GM21360 (cell line): Measurements from ENCODE around the gene PTTG1IP.

Source experiments
- ATAC-seq: cut with Tn5 transposase; IDR thresholded peaks from one replicate; pipeline ENCODE4 v1.9.1; 2021; ENCODE audit warnings: mild to moderate bottlenecking, moderate library complexity; ENCODE audit not compliant: unreplicated experiment

The PTTG1IP gene

DNA sequence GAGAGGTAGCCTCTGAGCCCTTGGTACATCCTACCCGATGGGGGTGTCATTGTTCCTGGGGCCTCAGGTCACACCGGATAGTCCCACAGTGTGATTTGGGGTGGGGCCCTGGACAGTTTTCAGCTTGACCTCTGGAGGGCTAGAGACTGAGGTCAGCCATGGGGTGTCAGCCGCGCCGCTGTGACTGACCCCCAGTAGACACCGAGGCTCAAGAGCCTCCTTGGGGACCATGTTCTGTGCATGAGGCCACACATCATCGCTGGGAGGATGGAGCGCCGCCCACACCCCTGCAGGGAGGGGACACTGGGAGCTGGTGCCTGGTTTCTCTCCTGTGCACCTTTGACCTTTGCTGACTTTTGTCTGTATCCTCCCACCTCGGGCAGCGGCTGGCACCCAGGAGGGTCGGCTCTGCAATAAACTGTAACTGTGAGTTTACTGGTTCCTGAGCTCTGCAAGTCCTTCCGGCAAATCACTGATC is 24.6 kb upstream of the PTTG1IP start:
- no peak for ATAC-seq

DNA sequence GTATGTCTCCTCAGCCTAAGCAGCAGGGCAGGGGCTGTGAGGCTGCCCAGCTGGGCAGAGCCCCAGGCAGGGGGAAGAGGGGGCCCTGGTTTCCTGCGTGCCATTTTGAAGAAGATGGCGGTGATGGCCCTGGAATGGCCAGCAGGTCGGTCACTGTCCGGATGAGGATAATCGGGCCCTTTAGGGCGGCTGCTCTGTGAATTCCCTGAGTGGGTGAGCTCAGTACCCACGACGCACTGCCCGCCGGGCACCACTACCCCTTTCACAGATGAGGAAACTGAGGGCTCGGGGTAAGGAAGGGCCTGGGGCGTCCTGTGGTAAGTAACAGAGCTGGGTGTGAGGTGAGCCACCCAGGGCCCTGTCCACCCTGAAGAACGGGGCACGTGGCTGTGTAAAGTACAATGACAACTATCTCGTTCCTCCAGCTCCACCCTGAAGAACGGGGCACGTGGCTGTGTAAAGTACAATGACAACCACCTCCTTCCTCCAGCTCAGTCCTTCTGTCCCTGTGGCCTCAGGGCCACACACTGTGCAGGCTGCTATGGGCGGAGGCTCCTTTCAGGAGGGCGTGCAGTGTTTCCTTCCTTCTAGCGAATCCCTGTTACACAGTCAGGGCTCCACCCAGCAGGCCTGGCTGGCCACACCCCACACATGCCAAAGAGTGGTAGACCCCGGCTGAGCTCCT is 24.0 kb upstream of the PTTG1IP start:
- ATAC-seq = no peak

DNA sequence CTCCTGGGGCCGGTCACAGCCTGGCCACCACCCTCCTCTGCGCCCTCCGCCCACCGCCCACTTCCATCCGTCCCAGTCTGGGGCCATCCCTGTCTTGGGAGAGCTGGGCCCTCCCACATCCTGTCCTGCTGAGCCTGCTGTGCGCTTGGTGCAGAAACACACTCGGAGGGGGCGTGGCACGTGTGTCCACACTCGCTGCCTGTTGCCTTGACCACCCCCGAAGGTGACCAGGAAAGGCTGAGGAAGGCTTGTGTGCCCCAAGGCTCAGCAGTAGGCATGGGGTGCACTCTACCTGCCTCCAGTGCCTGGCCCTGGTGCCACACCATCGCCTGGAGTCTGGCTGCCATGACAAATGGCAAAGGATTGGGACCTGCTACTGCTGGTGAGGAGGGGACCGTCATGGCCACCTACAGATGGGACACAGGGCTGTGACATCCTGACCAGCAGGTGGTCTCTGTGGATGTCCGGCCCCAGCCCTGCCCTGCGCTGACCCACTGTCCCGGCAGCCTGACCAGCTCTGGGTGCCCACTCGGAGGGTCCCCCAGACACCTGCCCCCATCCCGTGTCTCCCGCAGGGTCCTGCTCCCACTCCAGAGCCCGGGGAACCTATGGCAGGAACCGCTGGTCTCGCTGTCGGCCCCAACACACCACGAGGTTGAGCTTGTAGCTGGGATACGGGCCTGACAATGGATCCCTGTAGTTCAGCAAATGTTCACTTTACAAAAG is 23.2 kb upstream of the PTTG1IP start:
- ATAC-seq = no peak

DNA sequence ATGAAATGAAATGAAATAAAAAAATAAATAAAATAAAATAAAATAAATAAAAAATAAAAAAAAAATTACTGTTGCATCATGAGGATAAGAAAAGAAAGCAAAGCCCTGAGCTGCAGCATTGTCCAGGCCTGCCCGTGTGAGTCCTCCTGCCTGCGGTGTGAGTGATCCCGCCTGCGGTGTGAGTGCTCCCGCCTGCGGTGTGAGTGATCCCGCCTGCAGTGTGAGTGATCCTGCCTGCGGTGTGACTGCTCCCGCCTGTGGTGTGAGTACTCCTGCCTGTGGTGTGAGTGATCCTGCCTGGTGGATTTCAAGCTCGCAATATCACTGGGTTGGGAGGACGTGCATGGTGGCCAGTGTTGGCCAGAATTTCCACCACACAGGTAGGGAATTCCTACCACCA is 22.4 kb upstream of the PTTG1IP start:
- no peak for ATAC-seq

DNA sequence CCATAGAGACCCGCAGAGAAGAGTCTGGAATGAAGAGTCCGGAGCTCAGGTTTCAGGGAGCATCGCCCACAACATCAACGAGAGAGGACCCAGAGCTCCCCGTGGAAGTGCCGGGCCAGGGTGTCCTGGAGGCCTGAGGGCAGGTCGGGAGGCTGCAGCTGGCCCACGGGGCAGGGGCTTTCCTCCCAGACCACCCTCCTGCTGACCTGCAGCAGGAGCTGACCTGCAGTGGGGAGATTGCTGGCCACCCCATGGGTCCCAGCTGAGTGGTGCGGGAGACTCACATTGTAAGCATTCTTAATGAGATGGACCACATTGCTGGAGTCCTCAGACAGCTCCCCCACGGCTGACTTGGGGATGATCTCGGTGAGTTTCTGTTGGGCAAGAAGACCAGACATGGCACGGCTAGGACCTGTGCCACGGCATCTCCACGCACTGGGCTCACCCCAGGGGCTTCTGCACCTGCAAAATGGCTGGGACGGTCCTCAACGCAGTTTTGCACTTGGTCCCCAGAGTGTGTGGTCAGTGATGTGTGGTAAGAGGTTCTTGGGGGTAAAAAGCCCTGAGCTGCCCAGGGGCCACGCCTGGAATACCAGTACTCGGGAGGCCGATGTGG is 21.3 kb upstream of the PTTG1IP start:
- ATAC-seq = no peak

DNA sequence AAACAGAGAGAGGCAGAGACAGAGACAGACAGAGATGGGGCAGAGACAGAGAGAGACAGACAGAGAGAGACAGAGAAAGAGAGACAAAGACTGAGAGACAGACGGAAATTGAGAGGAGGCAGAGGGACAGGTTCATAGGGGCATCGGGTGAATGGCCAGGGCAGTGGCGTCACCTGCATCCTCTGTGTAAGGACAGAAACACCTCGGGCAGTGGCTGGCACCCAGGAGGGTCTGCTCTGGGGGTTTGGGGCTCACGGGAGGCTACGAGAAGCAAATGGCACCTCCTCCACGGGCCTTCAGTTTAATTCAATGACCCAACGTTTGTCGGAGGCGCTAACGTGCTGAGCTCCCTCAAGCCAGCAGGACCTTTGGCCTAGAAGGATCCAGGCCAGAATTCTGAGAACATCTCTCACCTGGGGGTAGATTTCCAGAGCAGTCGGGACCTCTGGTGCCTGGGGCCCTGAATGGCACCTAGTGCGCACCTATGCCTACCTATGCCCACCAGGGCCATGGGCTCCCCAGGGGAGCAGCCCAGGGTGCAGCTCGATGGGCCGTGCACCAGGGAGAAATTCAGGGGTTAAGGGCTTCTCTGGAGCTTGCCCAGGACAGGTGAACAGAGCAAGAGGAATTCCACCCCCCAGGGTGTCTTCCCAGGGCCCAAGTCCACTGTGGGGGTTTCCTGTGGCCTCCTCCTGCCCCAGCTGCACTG is 20.6 kb upstream of the PTTG1IP start:
- no peak for ATAC-seq

DNA sequence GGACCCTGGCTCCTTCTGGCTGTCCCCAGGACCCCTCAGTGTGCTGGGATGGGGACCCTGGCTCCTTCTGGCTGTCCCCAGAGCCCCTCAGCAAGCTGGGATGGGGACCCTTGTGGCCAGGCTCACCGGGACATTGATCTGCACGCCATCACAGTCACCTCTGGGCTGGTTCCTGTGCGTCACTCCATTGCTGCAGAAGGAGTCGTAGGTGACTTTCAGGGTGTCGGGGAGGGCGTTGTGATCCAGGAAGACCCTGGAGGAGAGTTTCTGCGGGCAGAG is 19.7 kb upstream of the PTTG1IP start:
- no peak for ATAC-seq

DNA sequence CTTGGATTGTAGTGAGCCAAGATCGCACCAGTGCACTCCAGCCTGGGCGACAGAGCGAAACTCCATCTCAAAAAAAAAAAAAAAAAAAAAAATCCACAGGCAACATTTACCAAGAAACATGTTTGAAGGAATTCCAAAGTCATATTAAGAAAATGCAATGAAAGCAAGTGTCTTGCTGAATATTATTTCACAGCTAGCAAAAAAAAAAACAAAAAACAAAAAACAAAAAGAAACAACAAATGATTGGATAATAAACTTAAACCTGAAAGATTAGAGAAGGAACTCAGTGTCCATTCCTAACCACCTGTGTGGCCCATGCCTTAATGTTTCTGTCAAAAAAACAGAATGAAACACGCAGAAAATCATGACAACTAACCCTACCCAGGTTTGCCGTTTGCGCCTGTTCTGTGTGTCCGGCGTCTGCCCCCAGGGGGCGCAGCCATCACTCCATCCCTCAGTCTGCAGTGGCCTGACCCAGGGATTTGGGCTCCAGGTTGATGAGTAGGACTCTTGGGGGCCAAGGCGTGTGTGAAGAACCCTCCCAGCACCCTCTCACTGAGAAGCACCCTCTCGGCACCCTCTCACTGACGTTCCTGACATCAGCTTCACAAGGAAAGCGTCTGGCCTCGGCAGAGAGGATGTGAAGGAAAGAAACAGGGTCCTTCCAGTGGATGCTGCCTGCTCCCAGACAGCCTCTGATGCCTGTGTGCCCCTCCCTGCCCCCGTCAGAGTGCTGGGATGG is 19.2 kb upstream of the PTTG1IP start:
- ATAC-seq = no peak

DNA sequence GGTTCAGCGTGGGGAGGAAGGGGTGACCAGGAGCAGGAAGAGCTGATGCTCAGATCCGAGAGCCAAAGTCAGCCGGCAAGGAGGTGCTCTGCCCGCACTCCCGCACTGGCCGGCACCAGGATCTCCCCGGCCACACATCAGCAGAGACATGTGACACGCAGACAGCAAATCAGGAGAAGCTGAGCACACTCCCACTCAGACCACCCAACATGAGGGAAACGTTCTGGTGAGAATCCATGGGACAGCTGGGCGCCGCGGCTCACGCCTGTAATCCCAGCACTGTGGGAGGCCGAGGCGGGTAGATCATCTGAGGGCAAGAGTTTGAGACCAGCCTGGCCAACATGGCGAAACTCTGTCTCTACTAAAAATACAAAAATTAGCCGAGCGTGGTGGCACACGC is 18.6 kb upstream of the PTTG1IP start:
- no peak for ATAC-seq

DNA sequence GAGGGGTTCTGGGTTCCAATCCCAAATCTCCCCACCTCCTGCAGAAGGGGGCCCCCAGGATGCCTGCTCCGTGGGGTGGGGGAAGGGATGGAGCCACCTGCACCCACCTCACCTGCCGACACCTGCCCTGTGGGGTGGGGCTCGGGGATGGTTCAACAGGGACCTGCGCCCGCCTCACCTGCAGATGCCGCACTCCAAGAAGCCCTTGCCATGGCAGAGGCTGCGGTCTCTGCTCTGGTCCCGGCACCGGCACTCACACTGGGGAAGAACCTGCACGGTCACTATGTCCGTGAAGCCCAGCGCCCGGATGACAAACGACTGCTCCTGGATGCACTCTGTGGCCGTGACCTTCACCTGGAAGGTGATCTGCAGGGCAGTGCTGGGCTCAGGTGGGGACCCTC is 18.1 kb upstream of the PTTG1IP start:
- no peak for ATAC-seq

DNA sequence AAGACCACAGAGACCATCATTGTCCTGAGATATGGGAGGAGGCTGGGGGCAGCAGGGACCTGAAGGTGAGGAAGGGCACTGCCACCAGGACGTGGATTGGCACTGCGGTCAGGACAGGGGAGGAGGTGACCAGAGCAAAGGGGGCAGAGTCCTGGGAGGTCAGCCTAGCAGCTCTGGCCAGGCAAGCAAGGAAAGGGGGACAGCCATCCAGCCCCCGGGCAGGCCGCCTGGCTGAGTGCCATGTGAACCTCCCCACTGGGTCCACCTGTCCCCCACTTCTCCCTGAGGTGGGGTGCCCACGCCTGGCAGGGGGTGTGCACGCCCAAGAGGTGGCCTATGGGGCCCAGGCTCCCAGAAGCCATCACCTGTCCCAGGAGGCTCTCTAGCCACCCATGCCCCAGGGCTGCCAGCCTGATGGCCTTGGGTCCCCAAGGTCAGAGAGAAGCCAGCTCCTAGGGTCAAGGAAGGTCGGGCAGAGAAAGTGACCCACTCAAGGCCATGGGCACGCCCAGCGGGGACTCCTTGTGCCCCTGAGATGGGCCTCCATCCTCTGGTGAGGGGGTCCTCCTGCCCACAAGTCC is 17.6 kb upstream of the PTTG1IP start:
- no peak for ATAC-seq

DNA sequence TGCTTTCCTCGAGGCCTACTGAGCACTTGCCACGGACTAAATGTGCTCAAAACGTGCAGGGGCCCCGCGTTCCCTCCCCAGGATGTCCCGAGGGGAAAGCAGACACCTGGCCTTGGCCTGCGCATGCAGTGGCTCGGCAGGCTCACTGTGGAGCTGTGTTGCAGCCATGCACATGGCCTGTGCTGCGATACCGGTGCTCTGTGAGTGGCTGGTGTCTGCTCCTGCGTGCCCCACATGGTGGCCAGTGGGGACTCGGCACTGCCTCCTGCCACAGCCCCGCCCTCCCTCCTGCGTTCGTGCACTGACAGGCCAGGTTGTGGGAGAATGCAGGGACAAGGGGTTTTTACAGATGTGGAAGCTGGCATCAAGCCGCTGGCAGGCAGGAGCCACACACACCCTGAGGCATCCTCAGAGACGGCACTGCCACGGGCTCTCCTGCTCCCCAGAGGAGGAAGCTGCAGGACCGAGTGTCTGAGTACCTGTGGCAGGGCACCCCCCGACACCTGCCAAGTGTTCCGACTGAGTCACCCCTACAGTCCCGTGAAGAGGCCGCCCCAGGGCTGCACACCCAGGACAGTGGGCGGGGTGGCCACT is 16.9 kb upstream of the PTTG1IP start:
- no peak for ATAC-seq

DNA sequence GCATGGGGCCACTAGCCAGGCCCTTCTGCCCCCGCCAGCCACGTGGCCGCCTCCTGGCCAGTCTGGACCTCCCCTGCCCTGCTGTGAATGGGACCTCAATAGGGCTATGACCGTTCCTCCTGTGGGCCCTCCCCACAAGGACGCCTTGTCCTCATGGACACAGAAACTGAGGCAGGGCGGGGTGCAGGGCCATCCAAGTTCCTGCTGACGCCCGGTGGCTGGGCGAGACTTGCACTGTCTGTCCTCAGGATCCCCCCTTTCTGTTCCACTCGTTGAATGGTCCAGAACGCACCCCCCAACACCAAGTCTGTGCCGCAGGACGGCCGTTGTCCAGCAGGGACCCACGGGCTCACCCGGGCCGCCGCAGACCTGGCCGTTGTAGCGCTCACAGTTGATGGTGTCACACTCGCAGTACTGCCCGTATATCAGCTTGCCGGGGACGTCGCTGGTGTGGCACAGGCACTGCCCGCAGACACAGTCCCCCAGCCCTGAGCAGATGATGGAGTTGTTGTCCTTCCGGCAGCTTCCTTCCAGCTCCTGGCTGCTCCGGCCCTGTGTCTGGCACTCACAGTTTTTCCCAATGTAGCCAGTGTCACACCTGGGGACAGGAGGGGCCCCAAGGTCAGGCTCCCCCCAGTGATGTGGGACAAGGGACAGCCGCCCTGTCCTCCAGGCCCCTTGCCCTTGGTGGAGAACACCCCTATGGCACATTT is 16.3 kb upstream of the PTTG1IP start:
- ATAC-seq = no peak

DNA sequence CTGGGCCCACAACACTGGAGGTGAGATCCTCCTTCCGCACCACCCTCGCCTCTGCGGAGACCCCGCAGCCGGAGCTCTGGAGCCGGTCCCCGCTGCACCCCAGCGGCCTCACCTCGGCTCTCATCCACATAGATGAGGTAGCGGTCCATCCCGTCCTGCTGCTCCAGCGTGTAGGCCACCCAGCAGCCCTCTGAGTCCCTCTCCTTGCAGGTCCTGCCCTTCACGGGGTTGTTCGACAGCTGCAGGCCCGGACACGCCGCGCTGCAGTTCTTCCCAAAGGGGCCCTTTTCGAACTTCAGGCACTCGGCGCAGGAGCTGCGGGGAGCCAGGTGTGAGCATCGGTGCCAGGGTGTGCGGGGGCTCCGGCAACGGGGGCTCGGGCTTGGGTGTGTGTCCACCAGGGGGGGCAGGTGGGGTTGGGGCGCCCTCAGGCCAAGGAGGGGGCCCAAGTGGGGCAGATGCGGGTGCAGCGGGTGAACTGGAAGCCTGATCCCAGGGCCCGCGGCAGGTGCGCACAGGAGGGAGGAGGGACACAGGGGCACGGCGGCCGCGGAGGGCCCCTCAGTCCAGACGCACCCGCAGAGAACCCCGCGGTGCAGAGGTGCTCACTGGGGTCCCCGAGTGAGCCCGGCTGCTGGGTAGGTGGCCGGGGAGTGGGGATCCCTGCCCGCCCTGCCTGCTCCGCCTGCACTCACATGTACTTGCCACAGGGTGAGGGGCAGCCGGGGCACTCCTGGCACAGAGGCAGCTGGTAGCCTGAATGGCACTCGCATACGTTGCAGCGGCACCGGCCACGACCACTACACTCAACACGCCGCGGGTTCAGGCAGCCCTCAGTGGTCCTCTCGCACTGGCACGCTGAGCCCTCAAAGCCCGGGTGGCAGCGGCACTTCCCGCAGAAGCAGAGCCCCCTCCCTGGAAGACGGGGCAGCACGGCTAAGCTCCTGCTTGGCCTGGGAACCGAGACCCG is 15.4 kb upstream of the PTTG1IP start:
- no peak for ATAC-seq

DNA sequence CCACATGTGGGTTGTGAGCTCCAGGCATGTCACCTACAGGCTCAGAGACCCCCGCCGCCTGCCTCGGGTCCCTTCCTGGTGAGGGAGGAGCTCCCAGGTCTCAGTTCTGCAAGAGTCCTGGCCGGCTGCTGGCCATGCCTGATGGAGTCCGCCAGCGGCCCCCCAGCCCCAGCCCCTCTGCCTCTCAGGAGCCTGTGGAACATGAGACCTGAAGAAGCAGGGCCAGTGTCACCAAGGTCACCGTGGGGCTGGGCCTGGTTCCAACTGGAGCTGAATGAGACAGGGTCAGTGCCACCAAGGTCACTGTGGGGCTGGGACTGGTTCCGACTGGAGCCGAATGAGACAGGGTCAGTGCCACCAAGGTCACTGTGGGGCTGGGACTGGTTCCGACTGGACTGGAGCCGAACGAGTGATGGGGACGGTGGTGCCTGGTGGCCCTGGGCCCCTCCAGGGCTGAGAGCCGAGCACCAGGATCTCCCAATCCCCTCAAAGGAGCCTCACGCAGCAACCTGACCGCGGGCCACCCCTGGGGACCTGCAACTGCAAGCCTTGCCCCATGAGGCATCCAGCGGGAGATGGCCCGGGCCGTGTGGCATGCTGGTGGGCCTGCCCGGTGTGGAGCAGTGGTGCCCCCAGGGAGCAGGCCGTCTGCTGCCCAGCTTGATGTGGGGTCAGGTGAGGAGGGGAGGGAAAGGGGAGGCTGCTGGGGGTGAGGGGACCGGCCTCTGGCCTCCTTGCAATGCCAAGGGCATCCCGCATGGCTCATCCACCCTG is 14.5 kb upstream of the PTTG1IP start:
- ATAC-seq = no peak

DNA sequence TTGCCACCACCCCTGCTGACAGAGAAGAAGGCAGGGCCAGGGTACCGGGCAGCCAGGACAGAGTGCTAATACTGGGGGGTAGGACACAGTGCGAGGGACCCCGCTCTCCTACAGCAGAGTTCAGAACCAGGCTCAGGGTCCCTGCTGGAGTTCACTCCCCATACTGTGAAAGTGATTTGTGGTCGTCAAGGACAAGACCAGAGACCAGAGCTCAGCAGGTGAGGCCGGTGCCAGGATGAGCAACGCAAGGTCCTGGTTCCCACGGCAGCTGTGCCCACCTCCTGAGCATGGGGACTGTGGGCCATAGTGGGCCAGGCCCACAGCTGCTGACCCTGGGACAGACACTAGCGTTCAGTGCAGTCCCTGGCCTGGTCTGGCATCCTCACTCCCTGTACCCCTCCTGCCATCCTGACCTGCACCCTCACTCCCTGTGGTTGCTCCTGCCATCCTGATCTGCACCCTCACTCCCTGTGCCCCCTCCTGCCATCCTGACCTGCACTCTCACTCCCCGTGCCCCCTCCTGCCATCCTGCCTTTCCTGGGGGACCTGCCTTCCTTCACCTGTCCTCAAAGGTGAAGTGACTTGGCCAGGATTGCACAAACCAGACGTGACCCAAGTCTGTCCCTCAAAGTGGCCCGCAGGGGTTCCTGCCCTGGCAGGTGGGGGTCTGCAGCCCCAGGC is 13.8 kb upstream of the PTTG1IP start:
- ATAC-seq = no peak
